H9 (cell line): Measurements from ENCODE around the gene FAF1. TPM values are rescaled to one million over a fixed set of nuclear protein-coding genes. Genes with fewer than 3 reads are reported as not detected.

Experiments used
- DNase-seq: peaks from one replicate; pipeline ENCODE4 v3.0.0-alpha.2; 2017
- H2AFZ ChIP-seq: one replicate; pipeline ENCODE4 v1.6.1; 2013; ENCODE audit warnings: mild to moderate bottlenecking, low read length, control low read depth, moderate library complexity
- H2AK5ac ChIP-seq: 2 replicates; pipeline ENCODE4 v1.6.1; 2013; ENCODE audit warnings: low read length, control low read depth, mixed read lengths; ENCODE audit not compliant: insufficient read length
- H2BK120ac ChIP-seq: one replicate; pipeline ENCODE4 v1.6.1; 2013; ENCODE audit warnings: low read depth, mild to moderate bottlenecking, low read length, control low read depth, inconsistent platforms; ENCODE audit not compliant: poor library complexity, severe bottlenecking
- H2BK12ac ChIP-seq: 2 replicates; pipeline ENCODE4 v1.6.1; 2013; ENCODE audit warnings: low read length, control low read depth, mixed read lengths, low read depth; ENCODE audit not compliant: insufficient read length
- H2BK15ac ChIP-seq: 2 replicates; pipeline ENCODE4 v1.6.1; 2013; ENCODE audit warnings: low read depth, low read length, control low read depth
- H2BK20ac ChIP-seq: one replicate; pipeline ENCODE4 v1.6.1; 2013; ENCODE audit warnings: low read depth, mild to moderate bottlenecking, low read length, control low read depth, inconsistent platforms; ENCODE audit not compliant: poor library complexity, severe bottlenecking
- H2BK5ac ChIP-seq: 2 replicates; pipeline ENCODE4 v1.6.1; 2013; ENCODE audit warnings: low read length, control low read depth, mixed read lengths; ENCODE audit not compliant: insufficient read length
- H3K14ac ChIP-seq: 2 replicates; pipeline ENCODE4 v1.6.1; 2013; ENCODE audit warnings: low read length, control low read depth; ENCODE audit not compliant: insufficient read depth
- H3K18ac ChIP-seq: 2 replicates; pipeline ENCODE4 v1.6.1; 2013; ENCODE audit warnings: low read depth, mild to moderate bottlenecking, mixed read lengths, low read length, control low read depth; ENCODE audit not compliant: insufficient read length
- H3K23ac ChIP-seq: 2 replicates; pipeline ENCODE4 v1.6.1; 2013; ENCODE audit warnings: low read length, control low read depth, mixed read lengths, low read depth; ENCODE audit not compliant: insufficient read length
- H3K23me2 ChIP-seq: 2 replicates; pipeline ENCODE4 v1.6.1; 2013; ENCODE audit warnings: low read depth, mild to moderate bottlenecking, mixed read lengths, low read length, control low read depth; ENCODE audit not compliant: insufficient read length, poor library complexity, severe bottlenecking
- H3K27ac ChIP-seq: 2 replicates; pipeline ENCODE4 v1.5.1; 2013; ENCODE audit warnings: low read length, control low read depth, mixed read lengths, low read depth; ENCODE audit not compliant: insufficient read length
- H3K27me3 ChIP-seq: 2 replicates; pipeline ENCODE4 v1.6.1; 2013; ENCODE audit warnings: low read length, control low read depth, inconsistent platforms; ENCODE audit not compliant: insufficient read depth
- H3K4ac ChIP-seq: 2 replicates; pipeline ENCODE4 v1.6.1; 2013; ENCODE audit warnings: low read depth, mild to moderate bottlenecking, control low read depth, inconsistent platforms, low read length, moderate library complexity
- H3K4me1 ChIP-seq: 2 replicates; pipeline ENCODE4 v1.6.1; 2013; ENCODE audit warnings: low read length, control low read depth, inconsistent platforms; ENCODE audit not compliant: insufficient read depth
- H3K4me2 ChIP-seq: 2 replicates; pipeline ENCODE4 v1.6.1; 2013; ENCODE audit warnings: low read length, control low read depth, mixed read lengths; ENCODE audit not compliant: insufficient read length, insufficient read depth
- H3K56ac ChIP-seq: 2 replicates; pipeline ENCODE4 v1.6.1; 2013; ENCODE audit warnings: low read depth, mild to moderate bottlenecking, mixed read lengths, low read length, control low read depth; ENCODE audit not compliant: insufficient read length
- H3K79me1 ChIP-seq: 2 replicates; pipeline ENCODE4 v1.6.1; 2013; ENCODE audit warnings: low read depth, mild to moderate bottlenecking, moderate library complexity, low read length, control low read depth, inconsistent platforms; ENCODE audit not compliant: insufficient read depth, poor library complexity, severe bottlenecking
- H3K79me2 ChIP-seq: 2 replicates; pipeline ENCODE4 v1.6.1; 2013; ENCODE audit warnings: low read length, control low read depth, inconsistent platforms; ENCODE audit not compliant: insufficient read depth
- H3K9ac ChIP-seq: 2 replicates; pipeline ENCODE4 v1.6.1; 2013; ENCODE audit warnings: low read length, control low read depth, mixed read lengths; ENCODE audit not compliant: insufficient read length; ENCODE audit errors: extremely low read depth
- H3K9me3 ChIP-seq: one replicate; pipeline ENCODE4 v1.6.1; 2013; ENCODE audit warnings: low read depth, low read length, inconsistent platforms; ENCODE audit not compliant: control insufficient read depth
- H3T11ph ChIP-seq: one replicate; pipeline ENCODE4 v1.6.1; 2013; ENCODE audit warnings: mild to moderate bottlenecking, low read length, control low read depth, inconsistent platforms
- H4K20me1 ChIP-seq: one replicate; pipeline ENCODE4 v1.6.1; 2013; ENCODE audit not compliant: control insufficient read depth, insufficient read length, insufficient read depth
- H4K5ac ChIP-seq: 2 replicates; pipeline ENCODE4 v1.6.1; 2013; ENCODE audit warnings: low read depth, mild to moderate bottlenecking, mixed read lengths, low read length, control low read depth; ENCODE audit not compliant: insufficient read length
- H4K8ac ChIP-seq: replicated peaks from 2 replicates; pipeline ENCODE4 v1.6.1; 2013; ENCODE audit warnings: low read length, control low read depth, mixed read lengths, low read depth; ENCODE audit not compliant: insufficient read length
- H4K91ac ChIP-seq: 2 replicates; pipeline ENCODE4 v1.6.1; 2013; ENCODE audit warnings: low read depth, mild to moderate bottlenecking, moderate library complexity, mixed read lengths, low read length, control low read depth; ENCODE audit not compliant: insufficient read length
- H3K27ac Mint-ChIP-seq, 3 experiments: 2 replicates in 2 of 3; 3 replicates in 1 of 3; pipeline ENCODE4 v1.8.0; 2020 to 2021; ENCODE audit warnings: mixed read lengths in 3 of 3, mild to moderate bottlenecking in 1 of 3, moderate library complexity in 1 of 3
- H3K27me3 Mint-ChIP-seq: 2 replicates; pipeline ENCODE4 v1.8.0; 2021; ENCODE audit warnings: low read depth, mild to moderate bottlenecking, moderate library complexity, mixed read lengths
- H3K36me3 Mint-ChIP-seq, 3 experiments: 2 replicates in 2 of 3; 3 replicates in 1 of 3; pipeline ENCODE4 v1.8.0; 2020 to 2021; ENCODE audit warnings: low read depth in 3 of 3, mixed read lengths in 3 of 3; ENCODE audit not compliant: insufficient read depth in 1 of 3
- H3K4me1 Mint-ChIP-seq, 2 experiments: 2 replicates each; pipeline ENCODE4 v1.8.0; 2020; ENCODE audit warnings: mixed read lengths in 2 of 2
- H3K4me3 Mint-ChIP-seq, 2 experiments: 2 replicates in 1 of 2; 3 replicates in 1 of 2; pipeline ENCODE4 v1.8.0; 2020 to 2021; ENCODE audit warnings: mild to moderate bottlenecking in 2 of 2, mixed read lengths in 2 of 2, moderate library complexity in 1 of 2
- H3K9me3 Mint-ChIP-seq, 2 experiments: 2 replicates in 1 of 2; 3 replicates in 1 of 2; pipeline ENCODE4 v1.8.0; 2020; ENCODE audit warnings: mild to moderate bottlenecking in 2 of 2, mixed read lengths in 2 of 2, moderate library complexity in 1 of 2
- WGBS: extraction: QIAGEN DNeasy Blood & Tissue Kit; methylation state at CpG from one replicate; pipeline ENCODE4 v1.1.7; 2013; ENCODE audit warnings: missing lambda C conversion rate, low lambda C conversion rate, mixed read lengths; ENCODE audit not compliant: insufficient read length; ENCODE audit errors: extremely low coverage; 5-methylcytosine and 5-hydroxymethylcytosine counted together
- total RNA-seq: library from RNA; stranded (reverse); gene quantifications from 2 replicates; pipeline ENCODE4 v1.2.1, GENCODE V29; 2021
- TF ChIP-seq, protein P1 (sequence below): fragments of 200-600 bp; sonication (generic); conservative IDR thresholded peaks from 3 replicates; pipeline ENCODE4 v1.8.0; 2021; ENCODE audit warnings: antibody characterized with exemption, mild to moderate bottlenecking

FAF1 gene
- total RNA-seq, 1 experiment from 2014 or later, result 60.8 TPM

DNA sequence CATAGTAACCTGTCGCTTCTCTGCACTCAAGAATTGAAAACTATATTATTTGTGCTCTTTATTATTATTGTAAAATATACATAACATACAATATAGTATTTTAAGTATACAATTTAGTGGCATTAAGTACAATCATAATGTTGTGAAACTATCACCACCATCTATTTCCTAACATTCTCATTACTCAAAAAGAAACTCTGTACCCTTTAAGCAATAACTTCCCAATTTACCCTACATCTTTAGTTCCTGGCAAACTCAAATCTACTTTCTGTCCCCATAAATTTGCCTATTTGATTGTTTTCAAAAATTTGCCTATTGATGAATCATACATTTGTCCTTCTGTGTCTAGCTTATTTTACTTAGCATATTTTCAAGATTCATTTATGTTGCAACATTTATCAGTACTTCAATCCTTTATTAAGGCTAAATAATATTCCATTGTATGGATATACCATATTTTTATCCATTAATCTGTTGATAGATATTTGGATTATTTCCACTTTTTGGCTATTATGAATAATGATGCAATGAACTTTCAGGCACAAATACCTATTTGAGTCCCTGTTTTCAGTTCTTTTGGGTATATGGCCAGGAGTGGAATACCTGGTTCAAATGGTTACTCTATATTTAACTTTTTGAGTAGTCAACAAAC, 437.2 kb downstream of the FAF1 start:
- Histone ChIP-seq H3K14ac (no peak overlapping the region), H3K79me2 (no peaks in the 10 kb centered on the region), H3K4ac (no peak overlapping the region), H2BK20ac (no peak overlapping the region), H4K91ac (no peak overlapping the region), H3T11ph (no peak overlapping the region), H3K27me3 (no peaks in the 10 kb centered on the region), H4K20me1 (no peaks in the 10 kb centered on the region), H3K27ac (no peak overlapping the region), H3K4me2 (no peak overlapping the region), H2AFZ (no peak overlapping the region), H3K18ac (no peak overlapping the region), H3K9me3 (no peaks in the 10 kb centered on the region), H2BK15ac (no peak overlapping the region), H2BK5ac (no peak overlapping the region), H3K9ac (no peak overlapping the region), H2AK5ac (no peak overlapping the region), H3K79me1 (no peaks in the 10 kb centered on the region), H2BK120ac (no peak overlapping the region), H3K23me2 (no peaks in the 10 kb centered on the region), H3K56ac (no peak overlapping the region), H4K8ac (no peak overlapping the region), H4K5ac (no peak overlapping the region), H2BK12ac (no peak overlapping the region), H3K23ac (no peak overlapping the region), H3K4me1 (no peaks in the 10 kb centered on the region)
- H3K9me3 Mint-ChIP-seq, result peaks cover 0 to 4% of the 10 kb centered on the region in 2 experiments; a peak in 3 of 5 replicates
- H3K36me3 Mint-ChIP-seq, result peaks cover 5 to 10% (median 5%) of the 10 kb centered on the region in 3 experiments; a peak in 5 of 7 replicates
- no CpG with 5 or more reads among the region's 1 CpG for WGBS
- no peaks in the 10 kb centered on the region for H3K4me1 Mint-ChIP-seq
- DNase-seq, result no peak
- no peaks in the 10 kb centered on the region; the same call in 1 of the 2 replicates for H3K27me3 Mint-ChIP-seq
- TF ChIP-seq, protein P1, sequence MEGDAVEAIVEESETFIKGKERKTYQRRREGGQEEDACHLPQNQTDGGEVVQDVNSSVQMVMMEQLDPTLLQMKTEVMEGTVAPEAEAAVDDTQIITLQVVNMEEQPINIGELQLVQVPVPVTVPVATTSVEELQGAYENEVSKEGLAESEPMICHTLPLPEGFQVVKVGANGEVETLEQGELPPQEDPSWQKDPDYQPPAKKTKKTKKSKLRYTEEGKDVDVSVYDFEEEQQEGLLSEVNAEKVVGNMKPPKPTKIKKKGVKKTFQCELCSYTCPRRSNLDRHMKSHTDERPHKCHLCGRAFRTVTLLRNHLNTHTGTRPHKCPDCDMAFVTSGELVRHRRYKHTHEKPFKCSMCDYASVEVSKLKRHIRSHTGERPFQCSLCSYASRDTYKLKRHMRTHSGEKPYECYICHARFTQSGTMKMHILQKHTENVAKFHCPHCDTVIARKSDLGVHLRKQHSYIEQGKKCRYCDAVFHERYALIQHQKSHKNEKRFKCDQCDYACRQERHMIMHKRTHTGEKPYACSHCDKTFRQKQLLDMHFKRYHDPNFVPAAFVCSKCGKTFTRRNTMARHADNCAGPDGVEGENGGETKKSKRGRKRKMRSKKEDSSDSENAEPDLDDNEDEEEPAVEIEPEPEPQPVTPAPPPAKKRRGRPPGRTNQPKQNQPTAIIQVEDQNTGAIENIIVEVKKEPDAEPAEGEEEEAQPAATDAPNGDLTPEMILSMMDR, result no peak
- no peak overlapping the region for H3K4me3 Mint-ChIP-seq
- no peak overlapping the region for H3K27ac Mint-ChIP-seq
